GM13976 (cell line): ENCODE measurements around the gene ITPR1.

Experiments used
- DNase-seq: peaks from one replicate; pipeline ENCODE4 v3.0.0; 2012; ENCODE audit warnings: low spot score
- CTCF ChIP-seq: IDR thresholded peaks from 2 replicates; pipeline ENCODE4 v1.5.1; 2012; ENCODE audit warnings: borderline replicate concordance, mild to moderate bottlenecking; ENCODE audit not compliant: insufficient read depth; ENCODE audit errors: extremely low read depth, missing control alignments, control extremely low read depth
- in situ Hi-C: fragments of 300-500 bp; cut with MboI; formaldehyde crosslinking; loops from one replicate; pipeline ENCODE4 v1.12.0; 2022; ENCODE audit warnings: low sequenced_read_pairs, mixed read lengths, inconsistent platforms; ENCODE audit not compliant: unreplicated experiment

Gene ITPR1

GRCh38 chr3:4763604-4764247 is 270.6 kb downstream of the ITPR1 start:
- no peak for TF ChIP-seq CTCF
- in situ Hi-C loops = no loop called here
- DNase-seq = no peak

- DNase-seq = no peak
- TF ChIP-seq CTCF = no peak
- in situ Hi-C loops = no loop called here
Measured at GRCh38 chr3:4765212-4765611, 272.1 kb downstream of the ITPR1 start.

GRCh38 chr3:4766263-4766662 is 273.1 kb downstream of the ITPR1 start:
- in situ Hi-C loops = no loop called here
- no peak for TF ChIP-seq CTCF
- no peak for DNase-seq

- in situ Hi-C loops = no loop called here
- no peak for DNase-seq
- TF ChIP-seq CTCF = no peak
Measured at GRCh38 chr3:4766716-4767499, 273.8 kb downstream of the ITPR1 start.

GRCh38 chr3:4768021-4768420 is 274.9 kb downstream of the ITPR1 start:
- no peak for TF ChIP-seq CTCF
- in situ Hi-C loops = no loop called here
- no peak for DNase-seq

GRCh38 chr3:4768521-4768920 is 275.4 kb downstream of the ITPR1 start:
- in situ Hi-C loops = no loop called here
- no peak for DNase-seq
- no peak for TF ChIP-seq CTCF
